B cell (primary cell): ENCODE data around the gene FZR1. TPM values are rescaled to one million over a fixed set of nuclear protein-coding genes. Genes with fewer than 3 reads are reported as not detected.
"Not testable (repeated sequence)": the region's sequence is repeated elsewhere in the genome, so short reads cannot be mapped to it uniquely, and the experiment has no call there.

Experiments
- ATAC-seq: fragments of 200-7000 bp; cut with Tn5 transposase; one replicate; pipeline ENCODE4 v1.10.0; 2021; ENCODE audit warnings: low read depth, mild to moderate bottlenecking, moderate number of reproducible peaks, moderate library complexity
- CTCF ChIA-PET: fragments of 350-600 bp; sonication (Branson Sonifier 250); formaldehyde crosslinking; loops from one replicate; lab custom pipeline; 2021; ENCODE audit warnings: antibody characterized with exemption, inconsistent platforms; lab: Charles Lee
- POLR2A ChIA-PET: fragments of 350-600 bp; sonication (Branson Sonifier 250); formaldehyde crosslinking; loops from one replicate; lab custom pipeline; 2021; ENCODE audit warnings: antibody characterized with exemption; lab: Charles Lee
- DNase-seq: peaks from one replicate; pipeline ENCODE4 v3.0.0; 2013
- H2AFZ ChIP-seq: 2 replicates; pipeline ENCODE4 v1.6.1; 2012; ENCODE audit warnings: mild to moderate bottlenecking, low read depth, low read length; ENCODE audit not compliant: insufficient read depth, poor library complexity, severe bottlenecking
- H3K27ac ChIP-seq, 2 donors: 1 replicate in 1 of 2; 2 replicates in 1 of 2; pipeline ENCODE4 v1.5.1; 2012 to 2013; ENCODE audit warnings: low read length in 2 of 2, mild to moderate bottlenecking in 2 of 2, moderate library complexity in 1 of 2
- H3K27me3 ChIP-seq, 4 experiments: fragments of 200-600 bp in 1 of 4; sonication (generic) in 1 of 4; replicated peaks in 1 of 4; 1 replicate in 2 of 4; 2 replicates in 2 of 4; pipeline versions ENCODE4 v1.6.1 to v1.7.0; 2013 to 2016; ENCODE audit warnings: low read length in 3 of 4, mild to moderate bottlenecking in 2 of 4, mixed read lengths in 1 of 4, moderate library complexity in 1 of 4; ENCODE audit not compliant: insufficient read depth in 4 of 4, control insufficient read depth in 3 of 4; ENCODE audit errors: control extremely low read depth in 1 of 4
- H3K36me3 ChIP-seq, 2 experiments: replicated peaks in 1 of 2; 1 replicate in 1 of 2; 2 replicates in 1 of 2; pipeline versions ENCODE4 v1.6.1 to v1.7.1; 2013; ENCODE audit warnings: low read length in 1 of 2; ENCODE audit not compliant: insufficient read depth in 2 of 2, control insufficient read depth in 1 of 2; ENCODE audit errors: control extremely low read depth in 1 of 2, extremely low read depth in 1 of 2
- H3K4me1 ChIP-seq, 2 donors: fragments of 200-600 bp in 1 of 2; sonication (generic) in 1 of 2; 1 replicate in 1 of 2; 2 replicates in 1 of 2; pipeline versions ENCODE4 v1.5.1 to v1.6.1; 2013 to 2017; ENCODE audit warnings: low read length in 2 of 2; ENCODE audit not compliant: control insufficient read depth in 2 of 2, insufficient read depth in 2 of 2
- H3K4me2 ChIP-seq: replicated peaks from 2 replicates; pipeline ENCODE3; 2012; ENCODE audit warnings: mild to moderate bottlenecking, low read depth, low read length; ENCODE audit not compliant: poor library complexity, severe bottlenecking
- H3K4me3 ChIP-seq, 5 experiments: fragments of 200-600 bp in 1 of 5; sonication (generic) in 1 of 5; 1 replicate in 3 of 5; 2 replicates in 2 of 5; pipeline versions ENCODE4 v1.5.1 to v1.7.0; 2011 to 2016; ENCODE audit warnings: low read length in 4 of 5, mild to moderate bottlenecking in 4 of 5, low read depth in 2 of 5, control low read depth in 1 of 5, moderate library complexity in 1 of 5; ENCODE audit not compliant: insufficient read depth in 1 of 5; ENCODE audit errors: control extremely low read depth in 1 of 5, extremely low read depth in 1 of 5
- H3K79me2 ChIP-seq: fragments of 200-600 bp; sonication (generic); one replicate; pipeline ENCODE4 v1.6.0; 2016; ENCODE audit warnings: low read length; ENCODE audit not compliant: control insufficient read depth, insufficient read depth
- H3K9ac ChIP-seq: fragments of 200-600 bp; sonication (generic); 2 replicates; pipeline ENCODE4 v1.6.1; 2017; ENCODE audit warnings: mild to moderate bottlenecking, low read length, moderate library complexity
- H3K9me3 ChIP-seq, 3 donors: one replicate each; pipeline versions ENCODE4 v1.6.1 to v1.7.1; 2013; ENCODE audit warnings: low read length in 2 of 3; ENCODE audit not compliant: control insufficient read depth in 2 of 3, insufficient read depth in 1 of 3; ENCODE audit errors: control extremely low read depth in 1 of 3
- H4K20me1 ChIP-seq: 2 replicates; pipeline ENCODE4 v1.6.0; 2012; ENCODE audit warnings: mild to moderate bottlenecking, low read length; ENCODE audit not compliant: insufficient read depth, control insufficient read depth, poor library complexity, severe bottlenecking
- H3K27ac Mint-ChIP-seq: one replicate; pipeline ENCODE4 v1.8.0; 2021; ENCODE audit warnings: mixed read lengths
- H3K27me3 Mint-ChIP-seq: one replicate; pipeline ENCODE4 v1.8.0; 2021; ENCODE audit warnings: mixed read lengths
- H3K4me1 Mint-ChIP-seq: one replicate; pipeline ENCODE4 v1.8.0; 2021; ENCODE audit warnings: mixed read lengths
- H3K4me3 Mint-ChIP-seq: one replicate; pipeline ENCODE4 v1.8.0; 2021; ENCODE audit warnings: mixed read lengths
- H3K9me3 Mint-ChIP-seq: one replicate; pipeline ENCODE4 v1.8.0; 2022; ENCODE audit warnings: mixed read lengths; ENCODE audit not compliant: insufficient read depth
- EZH2 ChIP-seq: IDR thresholded peaks from 2 replicates; pipeline ENCODE4 v1.6.1; 2012; ENCODE audit warnings: borderline replicate concordance, low read depth, mild to moderate bottlenecking, moderate library complexity, low read length; ENCODE audit not compliant: insufficient read depth, poor library complexity, severe bottlenecking
- WGBS: methylation state at CpG from one replicate; pipeline ENCODE4 v1.1.5; 2013; ENCODE audit warnings: missing lambda C conversion rate; ENCODE audit not compliant: insufficient coverage; 5-methylcytosine and 5-hydroxymethylcytosine counted together
- intact Hi-C: fragments of 100-400 bp; cut with micrococcal nuclease; formaldehyde crosslinking; loops from one replicate; pipeline ENCODE4 v1.10.0; 2022
- polyA plus RNA-seq: library from polyadenylated mRNA; depleted of rRNA; stranded (reverse); fragments of >200 nt; gene quantifications from 2 replicates; pipeline ENCODE4 v1.2.3, GENCODE V29; 2012
- total RNA-seq, 2 donors: library from RNA; stranded (reverse); fragments of 120-200 nt in 1 of 2; gene quantifications; 1 replicate in 1 of 2; 2 replicates in 1 of 2; pipeline versions ENCODE4 v1.2.3 to v1.2.4, GENCODE V29; 2013 to 2022
- TF ChIP-seq, protein P1 (sequence below): fragments of 200-600 bp; IDR thresholded peaks from one replicate; pipeline ENCODE4 v1.8.0; 2022; ENCODE audit warnings: antibody characterized with exemption, mild to moderate bottlenecking

FZR1 gene
- total and polyA plus RNA-seq, 2 donors (not counting 1 experiment from before 2014, with no cell fraction given) = 83.5 to 96.1 TPM

- Histone ChIP-seq H3K79me2 (no peaks in the 10 kb centered on the region), H3K27me3 (peaks cover 0 to 5% (median 2%) of the 10 kb centered on the region in 4 experiments), H4K20me1 (no peaks in the 10 kb centered on the region), H3K27ac (no peak overlapping the region), H2AFZ (no peak overlapping the region), H3K9ac (no peak overlapping the region), H3K4me3 (no peak overlapping the region), H3K36me3 (no peaks in the 10 kb centered on the region), H3K9me3 (no peaks in the 10 kb centered on the region), H3K4me1 (peaks cover 3% of the 10 kb centered on the region in 2 donors), H3K4me2 (no peak overlapping the region)
- 87% methylated on average over 8 of the region's 11 CpGs for WGBS
- H3K4me1 Mint-ChIP-seq = peaks cover under 1% of the 10 kb centered on the region
- TF ChIP-seq EZH2 = no peak
- TF ChIP-seq, protein P1, sequence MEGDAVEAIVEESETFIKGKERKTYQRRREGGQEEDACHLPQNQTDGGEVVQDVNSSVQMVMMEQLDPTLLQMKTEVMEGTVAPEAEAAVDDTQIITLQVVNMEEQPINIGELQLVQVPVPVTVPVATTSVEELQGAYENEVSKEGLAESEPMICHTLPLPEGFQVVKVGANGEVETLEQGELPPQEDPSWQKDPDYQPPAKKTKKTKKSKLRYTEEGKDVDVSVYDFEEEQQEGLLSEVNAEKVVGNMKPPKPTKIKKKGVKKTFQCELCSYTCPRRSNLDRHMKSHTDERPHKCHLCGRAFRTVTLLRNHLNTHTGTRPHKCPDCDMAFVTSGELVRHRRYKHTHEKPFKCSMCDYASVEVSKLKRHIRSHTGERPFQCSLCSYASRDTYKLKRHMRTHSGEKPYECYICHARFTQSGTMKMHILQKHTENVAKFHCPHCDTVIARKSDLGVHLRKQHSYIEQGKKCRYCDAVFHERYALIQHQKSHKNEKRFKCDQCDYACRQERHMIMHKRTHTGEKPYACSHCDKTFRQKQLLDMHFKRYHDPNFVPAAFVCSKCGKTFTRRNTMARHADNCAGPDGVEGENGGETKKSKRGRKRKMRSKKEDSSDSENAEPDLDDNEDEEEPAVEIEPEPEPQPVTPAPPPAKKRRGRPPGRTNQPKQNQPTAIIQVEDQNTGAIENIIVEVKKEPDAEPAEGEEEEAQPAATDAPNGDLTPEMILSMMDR = no peak
- intact Hi-C loops = no loop called here
- DNase-seq (no peak), ATAC-seq (no peak)
- H3K27me3 Mint-ChIP-seq = no peaks in the 10 kb centered on the region
- no peak overlapping the region for H3K4me3 Mint-ChIP-seq
- no peaks in the 10 kb centered on the region for H3K9me3 Mint-ChIP-seq
- ChIA-PET POLR2A (no interaction called here), CTCF (interaction anchor here (1.6 to 2.3 kb wide), 2 partner anchors 11 to 39 kb away, joined by 4 to 9 read pairs; no protein-coding TSS in a partner anchor)
- H3K27ac Mint-ChIP-seq = no peak overlapping the region
Measured at GRCh38 chr19:3580156-3580934, 74.2 kb downstream of the FZR1 start.

GRCh38 chr19:3581792-3582191 is 75.7 kb downstream of the FZR1 start:
- H3K36me3 ChIP-seq, H3K9ac ChIP-seq, H3K27me3 Mint-ChIP-seq, H3K4me1 Mint-ChIP-seq, H3K9me3 ChIP-seq, H3K4me2 ChIP-seq, H3K4me3 ChIP-seq, intact Hi-C loops, H2AFZ ChIP-seq, H3K27ac ChIP-seq, H3K79me2 ChIP-seq, DNase-seq, H3K9me3 Mint-ChIP-seq, ATAC-seq, H3K4me3 Mint-ChIP-seq, H4K20me1 ChIP-seq, H3K27ac Mint-ChIP-seq: not testable (repeated sequence)
- CTCF ChIA-PET = interaction anchor here (0.6 to 2.3 kb wide), 2 partner anchors 9 to 546 kb away, joined by 3 to 9 read pairs; no protein-coding TSS in a partner anchor
- peaks cover 0 to 13% (median 6%) of the 10 kb centered on the region in 4 experiments for H3K27me3 ChIP-seq
- WGBS = 86% methylated on average over 3 of the region's 4 CpGs
- H3K4me1 ChIP-seq = peaks cover 8 to 12% of the 10 kb centered on the region in 2 donors
- POLR2A ChIA-PET = interaction anchor here (0.6 to 0.7 kb wide), 2 partner anchors 157 to 206 kb away, joined by 3 to 4 read pairs; no protein-coding TSS in a partner anchor

GRCh38 chr19:3584036-3584802 is 78.1 kb downstream of the FZR1 start:
- H3K27ac Mint-ChIP-seq, H3K36me3 ChIP-seq, H3K4me3 Mint-ChIP-seq, H3K4me3 ChIP-seq, H3K27ac ChIP-seq, POLR2A ChIA-PET, H3K9me3 Mint-ChIP-seq, H4K20me1 ChIP-seq, intact Hi-C loops, H3K9ac ChIP-seq, H3K4me1 Mint-ChIP-seq, H3K9me3 ChIP-seq, DNase-seq, H2AFZ ChIP-seq, H3K79me2 ChIP-seq, H3K27me3 Mint-ChIP-seq, H3K4me2 ChIP-seq, ATAC-seq: not testable (repeated sequence)
- CTCF ChIA-PET = interaction anchor here (0.7 to 2.2 kb wide), 6 partner anchors 12 to 151 kb away, joined by 3 to 12 read pairs (median 6); partner anchors contain the start of gene MFSD12
- Histone ChIP-seq H3K27me3 (peaks cover 0 to 13% (median 6%) of the 10 kb centered on the region in 4 experiments), H3K4me1 (peaks cover 8 to 12% of the 10 kb centered on the region in 2 donors)
- 95% methylated on average over 4 of the region's 15 CpGs for whole genome bisulfite sequencing
